Measurements from ENCODE around the gene IKBKE. TPM values are rescaled to one million over a fixed set of nuclear protein-coding genes. Genes with fewer than 3 reads are reported as not detected.

Gene IKBKE
- total RNA-seq, 1 donor, result 18.8 TPM

DNA sequence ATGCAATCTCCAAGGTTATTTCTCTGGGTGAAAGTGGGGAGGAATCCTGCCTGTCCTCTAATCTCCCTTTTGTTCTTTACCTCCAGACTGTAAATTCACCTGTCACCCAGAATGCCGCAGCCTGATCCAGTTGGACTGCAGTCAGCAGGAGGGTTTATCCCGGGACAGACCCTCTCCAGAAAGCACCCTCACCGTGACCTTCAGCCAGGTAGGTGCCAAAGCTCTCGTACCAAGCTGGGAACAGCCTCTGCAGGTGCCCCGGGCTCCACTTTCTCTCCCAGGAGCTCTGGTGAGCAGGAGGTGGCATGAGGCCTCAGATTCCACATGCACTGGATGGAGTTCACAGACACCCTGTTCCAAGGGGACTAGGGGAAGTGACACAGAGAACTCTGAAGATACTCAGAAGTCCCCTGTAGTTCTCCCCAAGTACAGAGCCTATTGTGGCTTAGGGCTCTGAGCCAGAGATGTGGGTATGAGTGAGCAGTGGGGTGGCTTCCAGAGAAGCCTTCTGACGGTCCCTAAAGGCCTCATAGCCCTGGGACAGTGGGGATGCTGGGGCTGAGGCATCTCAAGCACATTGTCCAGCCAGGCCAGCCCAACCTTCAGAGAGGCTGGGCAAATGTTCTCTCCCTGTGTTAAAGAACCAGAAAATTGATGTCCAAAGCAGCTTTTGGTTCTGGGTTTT is 68.0 kb downstream of the IKBKE start:
- H3K27me3 ChIP-seq (ENCODE audit: insufficient read depth, low read length), result no peaks in the 10 kb centered on the region
- H4K20me1 ChIP-seq (ENCODE audit: insufficient read depth, low read length), result peaks cover 2% of the 10 kb centered on the region
- no peak overlapping the region for H2AFZ ChIP-seq (ENCODE audit: low read length)
- no peak for DNase-seq (ENCODE audit: insufficient read length, low spot score, missing footprints)
- H3K4me2 ChIP-seq (ENCODE audit: insufficient read depth, low read length), result no peak overlapping the region
- TF ChIP-seq, protein P1, sequence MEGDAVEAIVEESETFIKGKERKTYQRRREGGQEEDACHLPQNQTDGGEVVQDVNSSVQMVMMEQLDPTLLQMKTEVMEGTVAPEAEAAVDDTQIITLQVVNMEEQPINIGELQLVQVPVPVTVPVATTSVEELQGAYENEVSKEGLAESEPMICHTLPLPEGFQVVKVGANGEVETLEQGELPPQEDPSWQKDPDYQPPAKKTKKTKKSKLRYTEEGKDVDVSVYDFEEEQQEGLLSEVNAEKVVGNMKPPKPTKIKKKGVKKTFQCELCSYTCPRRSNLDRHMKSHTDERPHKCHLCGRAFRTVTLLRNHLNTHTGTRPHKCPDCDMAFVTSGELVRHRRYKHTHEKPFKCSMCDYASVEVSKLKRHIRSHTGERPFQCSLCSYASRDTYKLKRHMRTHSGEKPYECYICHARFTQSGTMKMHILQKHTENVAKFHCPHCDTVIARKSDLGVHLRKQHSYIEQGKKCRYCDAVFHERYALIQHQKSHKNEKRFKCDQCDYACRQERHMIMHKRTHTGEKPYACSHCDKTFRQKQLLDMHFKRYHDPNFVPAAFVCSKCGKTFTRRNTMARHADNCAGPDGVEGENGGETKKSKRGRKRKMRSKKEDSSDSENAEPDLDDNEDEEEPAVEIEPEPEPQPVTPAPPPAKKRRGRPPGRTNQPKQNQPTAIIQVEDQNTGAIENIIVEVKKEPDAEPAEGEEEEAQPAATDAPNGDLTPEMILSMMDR (IDR thresholded peaks at IDR 0.05; ENCODE audit: extremely low read depth, low read depth, low read length), result no peak
- peaks cover 23% of the 10 kb centered on the region for H3K4me1 ChIP-seq (ENCODE audit: insufficient read depth, low read length)
- H3K4me3 ChIP-seq (ENCODE audit: insufficient read depth, low read length), result no peak overlapping the region
- H3K79me2 ChIP-seq (ENCODE audit: insufficient read depth, low read length), result no peaks in the 10 kb centered on the region
- no peaks in the 10 kb centered on the region for H3K36me3 ChIP-seq (ENCODE audit: insufficient read depth, low read length)
- H3K27ac ChIP-seq (ENCODE audit: low read depth, low read length), result no peak overlapping the region
- H3K9me3 ChIP-seq (ENCODE audit: low read depth, low read length), result no peaks in the 10 kb centered on the region

GRCh38 chr1:206538901-206539640 is 68.8 kb downstream of the IKBKE start:
- TF ChIP-seq, protein P1 (IDR thresholded peaks at IDR 0.05; ENCODE audit: extremely low read depth, low read depth, low read length), result no peak
- H3K27me3 ChIP-seq (ENCODE audit: insufficient read depth, low read length), result no peaks in the 10 kb centered on the region
- no peaks in the 10 kb centered on the region for H3K9me3 ChIP-seq (ENCODE audit: low read depth, low read length)
- H3K4me1 ChIP-seq (ENCODE audit: insufficient read depth, low read length), result peaks cover 23% of the 10 kb centered on the region
- no peak overlapping the region for H3K27ac ChIP-seq (ENCODE audit: low read depth, low read length)
- no peak overlapping the region for H3K4me3 ChIP-seq (ENCODE audit: insufficient read depth, low read length)
- peaks cover 2% of the 10 kb centered on the region for H4K20me1 ChIP-seq (ENCODE audit: insufficient read depth, low read length)
- no peak overlapping the region for H2AFZ ChIP-seq (ENCODE audit: low read length)
- DNase-seq (ENCODE audit: insufficient read length, low spot score, missing footprints), result no peak
- H3K79me2 ChIP-seq (ENCODE audit: insufficient read depth, low read length), result no peaks in the 10 kb centered on the region
- no peak overlapping the region for H3K4me2 ChIP-seq (ENCODE audit: insufficient read depth, low read length)
- no peaks in the 10 kb centered on the region for H3K36me3 ChIP-seq (ENCODE audit: insufficient read depth, low read length)

DNA sequence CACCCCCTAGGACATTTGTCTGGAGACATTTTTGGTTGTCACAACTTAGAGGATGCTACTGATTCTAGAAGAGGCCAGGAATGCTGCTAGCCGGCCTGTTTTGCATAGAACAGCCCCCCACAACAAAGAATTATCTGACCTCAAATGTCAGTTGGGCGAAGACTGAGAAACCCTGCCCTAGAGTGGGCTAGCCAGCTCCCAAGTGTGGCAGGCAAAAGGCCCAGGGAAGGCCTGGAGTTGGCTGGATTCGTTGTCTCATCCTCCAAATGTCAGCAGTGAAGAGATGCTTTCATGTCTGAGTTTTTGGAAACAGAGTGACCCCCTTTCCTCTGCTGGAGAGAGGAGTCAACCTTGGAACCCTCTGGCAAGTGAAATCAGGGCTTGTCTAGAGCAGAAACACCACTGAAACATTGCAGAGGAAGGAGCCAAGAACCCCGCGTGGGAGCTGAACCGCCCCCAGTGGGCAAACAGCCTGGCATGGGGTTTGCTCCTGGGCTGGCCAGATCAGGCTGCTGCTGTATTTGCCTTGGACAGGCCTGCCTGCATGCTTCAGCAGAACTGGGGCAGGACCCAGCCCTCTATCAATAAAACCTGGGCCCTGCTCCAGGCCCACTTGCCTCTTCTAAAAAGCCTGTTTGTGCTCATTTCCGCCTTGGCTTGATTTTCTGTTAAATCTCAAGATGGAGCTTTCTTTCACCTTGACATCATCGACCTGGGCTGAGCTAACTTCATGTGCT is 69.9 kb downstream of the IKBKE start:
- Histone ChIP-seq H3K9me3 (ENCODE audit: low read depth, low read length) (no peaks in the 10 kb centered on the region), H3K4me1 (ENCODE audit: insufficient read depth, low read length) (peaks cover 20% of the 10 kb centered on the region), H3K4me3 (ENCODE audit: insufficient read depth, low read length) (no peak overlapping the region), H2AFZ (ENCODE audit: low read length) (peak overlapping the region; percentile 14), H3K27me3 (ENCODE audit: insufficient read depth, low read length) (no peaks in the 10 kb centered on the region), H3K36me3 (ENCODE audit: insufficient read depth, low read length) (no peaks in the 10 kb centered on the region), H3K4me2 (ENCODE audit: insufficient read depth, low read length) (no peak overlapping the region), H3K79me2 (ENCODE audit: insufficient read depth, low read length) (no peaks in the 10 kb centered on the region), H4K20me1 (ENCODE audit: insufficient read depth, low read length) (peaks cover 2% of the 10 kb centered on the region), H3K27ac (ENCODE audit: low read depth, low read length) (no peak overlapping the region)
- TF ChIP-seq, protein P1 (IDR thresholded peaks at IDR 0.05; ENCODE audit: extremely low read depth, low read depth, low read length), result no peak
- no peak for DNase-seq (ENCODE audit: insufficient read length, low spot score, missing footprints)
